GM06990 (cell line): ENCODE results near the gene TMEM94.

Source experiments
- DNase-seq: peaks from one replicate; pipeline ENCODE4 v3.0.0-alpha.2; 2011; ENCODE audit not compliant: insufficient read length; ENCODE audit errors: extremely low read depth
- H3K27me3 ChIP-seq: replicated peaks from 2 replicates; pipeline ENCODE4 v1.6.0; 2011; ENCODE audit warnings: low read length; ENCODE audit not compliant: control insufficient read depth, insufficient read depth
- H3K36me3 ChIP-seq: 2 replicates; pipeline ENCODE4 v1.5.1; 2011; ENCODE audit warnings: low read length; ENCODE audit not compliant: control insufficient read depth, insufficient read depth
- H3K4me3 ChIP-seq: replicated peaks from 2 replicates; pipeline ENCODE4 v1.5.1; 2011; ENCODE audit warnings: low read depth, mild to moderate bottlenecking, control low read depth, low read length
- CTCF ChIP-seq: IDR thresholded peaks from 2 replicates; pipeline ENCODE4 v1.5.1; 2011; ENCODE audit warnings: low read length, control low read depth, mild to moderate bottlenecking, inconsistent platforms; ENCODE audit not compliant: insufficient read depth, poor library complexity, severe bottlenecking

The TMEM94 gene

GRCh38 chr17:75456039-75456416 is 407 bp upstream of the TMEM94 start:
- H3K4me3 ChIP-seq = peak overlapping the region; percentile 75
- DNase-seq = no peak
- no peaks in the 10 kb centered on the region for H3K27me3 ChIP-seq
- TF ChIP-seq CTCF = no peak
- no peaks in the 10 kb centered on the region for H3K36me3 ChIP-seq

- no peak for DNase-seq
- no peaks in the 10 kb centered on the region for H3K36me3 ChIP-seq
These were observed 716 bp downstream of the TMEM94 start for GRCh38 chr17:75457047-75457654.

GRCh38 chr17:75459246-75459589 is 2.8 kb downstream of the TMEM94 start:
- no peak for TF ChIP-seq CTCF
- Histone ChIP-seq H3K4me3 (no peak overlapping the region), H3K36me3 (no peaks in the 10 kb centered on the region), H3K27me3 (no peaks in the 10 kb centered on the region)
- DNase-seq = no peak

More at GRCh38 chr17:75457047-75457654, 716 bp downstream of the TMEM94 start:
- TF ChIP-seq CTCF = no peak
- Histone ChIP-seq H3K4me3 (peak overlapping the region; percentile 75), H3K27me3 (no peaks in the 10 kb centered on the region)

GRCh38 chr17:75459590-75460267 is 3.3 kb downstream of the TMEM94 start:
- no peak overlapping the region for H3K4me3 ChIP-seq
- no peaks in the 10 kb centered on the region for H3K36me3 ChIP-seq
- no peaks in the 10 kb centered on the region for H3K27me3 ChIP-seq
- no peak for TF ChIP-seq CTCF
- no peak for DNase-seq

GRCh38 chr17:75460295-75460694 is 3.9 kb downstream of the TMEM94 start:
- Histone ChIP-seq H3K27me3 (no peaks in the 10 kb centered on the region), H3K36me3 (no peaks in the 10 kb centered on the region), H3K4me3 (no peak overlapping the region)
- no peak for TF ChIP-seq CTCF
- no peak for DNase-seq

- no peaks in the 10 kb centered on the region; the same call in 1 of the 2 replicates for H3K36me3 ChIP-seq
- DNase-seq = no peak
- no peaks in the 10 kb centered on the region for H3K27me3 ChIP-seq
- no peak overlapping the region for H3K4me3 ChIP-seq
- no peak for TF ChIP-seq CTCF
These were observed 7.2 kb downstream of the TMEM94 start for GRCh38 chr17:75463603-75464002.
